CD4-positive, alpha-beta T cell treated with Interleukin-17A for 4 hours (primary cell): ENCODE measurements around the gene PLEKHH1.
"Not testable (repeated sequence)": the region's sequence is repeated elsewhere in the genome, so short reads cannot be mapped to it uniquely, and the experiment has no call there.

Source experiments
- DNase-seq: peaks from one replicate; pipeline ENCODE4 v3.0.0-alpha.2; 2020; ENCODE audit warnings: mixed read lengths

PLEKHH1 gene

GRCh38 chr14:67536087-67536486 lies 3.0 kb downstream of the PLEKHH1 start:
- DNase-seq, result no peak

- no peak for DNase-seq
Measured at GRCh38 chr14:67537736-67538135, 4.6 kb downstream of the PLEKHH1 start.

DNA sequence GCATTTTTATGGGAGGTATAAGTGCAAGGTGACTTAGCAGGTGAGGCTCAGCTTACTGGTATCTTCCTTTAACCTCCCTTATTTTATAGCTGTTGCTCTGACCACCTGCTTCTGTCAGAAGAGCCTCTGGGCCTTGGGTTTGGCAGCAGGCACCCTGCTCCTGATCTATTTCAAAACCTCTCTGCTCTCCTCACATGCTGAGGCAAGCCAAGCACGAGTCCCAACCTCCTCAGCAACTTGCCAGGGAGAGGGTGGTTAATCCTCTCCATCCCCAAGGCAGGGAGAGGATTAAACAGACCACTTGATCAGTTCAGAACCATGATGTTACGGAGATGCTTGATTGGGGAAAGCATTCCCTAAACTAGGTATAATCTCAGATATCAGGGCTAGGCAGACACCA lies 5.4 kb downstream of the PLEKHH1 start:
- DNase-seq, result no peak

GRCh38 chr14:67539116-67539515 lies 6.0 kb downstream of the PLEKHH1 start:
- no peak for DNase-seq

GRCh38 chr14:67541448-67542387 lies 8.6 kb downstream of the PLEKHH1 start:
- DNase-seq, result peak; percentile 35

DNA sequence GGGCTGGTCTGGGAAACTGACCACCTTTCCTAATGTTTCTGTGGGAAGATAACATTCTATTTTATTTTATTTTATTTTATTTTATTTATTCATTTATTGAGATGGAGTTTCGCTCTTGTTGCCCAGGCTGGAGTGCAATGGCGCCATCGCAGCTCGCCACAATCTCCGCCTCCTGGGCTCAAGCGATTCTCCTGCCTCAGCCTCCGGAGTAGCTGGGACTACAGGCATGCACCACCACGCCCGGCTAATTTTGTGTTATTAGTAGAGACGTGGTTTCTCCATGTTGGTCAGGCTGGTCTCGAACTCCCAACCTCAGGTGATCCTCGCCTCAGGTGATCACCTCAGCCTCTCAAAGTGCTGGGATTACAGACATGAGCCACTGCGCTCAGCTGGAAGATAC lies 9.5 kb downstream of the PLEKHH1 start:
- not testable (repeated sequence) for DNase-seq

GRCh38 chr14:67544590-67544989 lies 11.5 kb downstream of the PLEKHH1 start:
- no peak for DNase-seq

GRCh38 chr14:67547224-67547780 lies 14.2 kb downstream of the PLEKHH1 start:
- no peak for DNase-seq

DNA sequence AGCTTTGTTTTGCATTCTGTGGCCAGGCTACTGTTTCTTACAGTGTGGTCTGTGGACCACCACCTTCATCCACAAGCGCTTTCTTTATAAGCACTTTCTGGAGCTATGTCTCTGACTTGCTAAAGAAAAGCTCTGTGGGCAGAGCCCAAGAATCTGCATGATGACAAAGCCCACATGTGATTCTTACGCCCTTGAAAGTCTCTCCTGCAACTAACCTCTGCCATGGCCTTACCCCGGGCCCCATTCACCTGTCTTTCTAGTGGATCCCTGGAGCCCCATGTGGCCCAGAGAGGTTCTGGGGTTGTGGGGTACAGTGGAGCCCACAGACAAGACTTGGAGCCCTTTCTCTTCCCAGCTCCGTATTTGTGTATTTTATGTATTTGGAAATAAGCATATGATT lies 16.6 kb downstream of the PLEKHH1 start:
- no peak for DNase-seq

GRCh38 chr14:67551123-67551522 lies 18.0 kb downstream of the PLEKHH1 start:
- DNase-seq, result no peak

DNA sequence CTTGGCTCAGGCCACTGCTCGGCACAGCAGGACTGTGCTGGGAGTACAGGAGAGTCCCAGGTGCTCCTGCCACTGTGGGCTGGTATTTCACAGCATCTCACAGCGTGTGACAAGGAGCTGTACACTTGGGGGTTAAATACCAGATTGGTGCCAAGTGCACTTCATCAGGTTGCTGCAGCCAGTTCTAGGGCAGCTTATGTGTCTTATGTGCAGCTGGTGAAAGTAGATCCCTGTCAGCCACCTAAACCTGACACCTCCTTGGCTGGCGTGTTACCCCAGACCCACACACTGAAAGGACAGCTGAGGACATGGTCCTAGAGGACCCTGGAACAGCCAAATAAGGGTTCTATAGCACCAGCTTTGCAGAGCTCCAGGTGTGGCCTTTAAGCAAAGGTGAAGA lies 18.9 kb downstream of the PLEKHH1 start:
- no peak for DNase-seq

- no peak for DNase-seq
Measured at GRCh38 chr14:67553547-67553946, 20.5 kb downstream of the PLEKHH1 start.

DNA sequence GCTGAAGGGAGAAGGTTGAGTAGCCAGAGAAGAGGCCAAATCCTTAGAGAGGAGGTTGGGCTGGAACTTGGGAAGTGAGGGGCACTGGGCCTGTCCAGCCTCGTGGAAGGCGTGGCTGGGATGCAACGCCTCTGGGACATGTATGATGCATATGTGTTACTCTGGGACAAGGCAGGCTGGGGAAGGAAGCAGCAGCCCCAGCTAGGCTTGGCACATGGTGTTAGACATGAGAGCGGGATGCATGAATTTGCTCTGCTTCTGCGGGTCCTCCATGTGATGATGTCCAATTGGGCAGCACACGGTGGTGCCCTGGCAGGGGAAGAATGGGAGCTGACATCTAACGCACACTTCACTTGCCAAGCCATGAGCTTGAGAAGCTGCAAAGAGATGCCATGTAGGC lies 21.3 kb downstream of the PLEKHH1 start:
- DNase-seq, result no peak

DNA sequence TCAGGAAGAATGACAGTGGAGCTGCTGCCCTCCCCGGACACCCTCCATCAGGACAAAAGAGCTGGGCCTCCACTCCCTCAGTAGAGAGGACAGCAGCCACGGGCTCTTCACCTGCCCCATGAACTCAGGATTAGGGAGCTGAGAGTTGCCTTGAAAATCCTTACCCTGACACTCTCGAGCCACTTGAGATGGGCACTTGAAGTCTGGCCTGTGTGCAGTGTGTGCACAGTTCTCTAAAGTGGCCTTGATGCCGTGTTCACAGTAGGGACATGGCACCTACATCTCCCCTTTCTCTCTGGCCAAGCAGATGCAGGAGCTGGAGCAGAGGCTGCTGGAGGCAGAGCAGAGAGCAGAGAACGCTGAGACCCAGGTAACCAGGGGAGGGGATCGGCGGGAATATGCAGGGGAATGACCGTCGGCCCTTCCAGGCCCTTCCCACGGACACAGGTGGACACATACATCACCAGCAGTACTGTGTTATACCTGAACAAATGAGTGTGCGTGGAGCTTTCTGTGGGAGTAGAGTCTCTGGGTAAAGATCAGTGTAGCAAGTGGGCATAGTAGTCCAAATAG lies 22.5 kb downstream of the PLEKHH1 start:
- DNase-seq, result no peak

DNA sequence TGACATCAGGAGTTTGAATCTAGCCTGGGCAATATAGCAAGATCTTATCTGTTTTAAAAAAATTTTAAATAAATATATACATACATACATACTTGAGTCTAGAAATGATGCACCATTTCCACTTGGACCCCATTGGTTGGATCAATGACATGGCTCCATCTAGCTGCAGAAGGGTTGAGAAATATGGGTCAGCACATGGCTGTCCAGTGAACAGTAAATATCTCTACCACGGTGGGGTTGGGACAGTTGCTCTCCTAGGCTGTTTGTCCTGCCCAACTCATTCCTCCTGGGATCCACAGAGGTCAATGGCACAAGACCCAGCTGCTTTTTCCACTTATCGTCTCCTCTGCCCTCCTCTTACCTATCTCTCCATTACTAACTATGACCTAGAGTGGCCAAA lies 23.6 kb downstream of the PLEKHH1 start:
- no peak for DNase-seq

- DNase-seq, result no peak
Measured at GRCh38 chr14:67557118-67557517, 24.0 kb downstream of the PLEKHH1 start.

DNA sequence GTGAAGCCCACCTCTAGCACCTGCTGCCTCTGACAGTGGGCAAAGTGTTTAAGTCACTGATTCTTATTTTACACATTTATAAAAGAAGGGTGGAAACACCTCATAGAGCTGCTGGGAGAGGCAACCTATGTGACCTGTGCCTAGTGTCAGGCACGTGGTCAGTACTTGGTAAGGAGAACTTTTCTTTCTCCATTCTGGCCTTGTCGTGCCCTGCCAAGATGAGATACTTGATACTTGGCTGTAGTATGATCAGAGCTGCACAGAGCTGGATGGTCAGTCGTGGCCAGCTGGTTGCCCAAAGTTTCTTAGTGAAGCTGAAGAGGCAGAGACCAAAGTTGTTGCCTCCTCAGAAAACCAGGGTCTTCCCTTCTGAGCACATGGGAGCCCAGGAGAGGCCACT lies 24.6 kb downstream of the PLEKHH1 start:
- no peak for DNase-seq

DNA sequence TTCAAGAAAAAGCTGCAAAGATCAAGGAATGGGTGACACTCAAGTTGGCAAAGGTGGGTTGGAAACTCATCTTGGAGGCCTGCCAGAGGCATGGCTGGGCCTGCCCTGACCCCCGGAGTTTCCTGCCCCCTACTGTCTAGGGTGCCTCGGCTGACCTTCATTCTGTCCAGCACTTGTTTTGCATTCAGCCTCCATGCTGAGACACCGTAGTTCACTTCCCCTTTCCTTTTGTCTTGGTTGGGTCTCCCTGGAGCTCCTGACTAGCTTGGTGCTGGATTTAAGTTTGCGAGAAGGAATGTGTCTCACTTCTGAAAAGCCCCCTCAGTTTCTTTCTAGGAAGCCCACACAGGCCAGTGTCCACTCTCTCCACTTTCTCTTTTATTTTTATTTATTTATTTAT lies 26.5 kb downstream of the PLEKHH1 start:
- no peak for DNase-seq

- no peak for DNase-seq
Measured at GRCh38 chr14:67562025-67562775, 29.1 kb downstream of the PLEKHH1 start.

DNA sequence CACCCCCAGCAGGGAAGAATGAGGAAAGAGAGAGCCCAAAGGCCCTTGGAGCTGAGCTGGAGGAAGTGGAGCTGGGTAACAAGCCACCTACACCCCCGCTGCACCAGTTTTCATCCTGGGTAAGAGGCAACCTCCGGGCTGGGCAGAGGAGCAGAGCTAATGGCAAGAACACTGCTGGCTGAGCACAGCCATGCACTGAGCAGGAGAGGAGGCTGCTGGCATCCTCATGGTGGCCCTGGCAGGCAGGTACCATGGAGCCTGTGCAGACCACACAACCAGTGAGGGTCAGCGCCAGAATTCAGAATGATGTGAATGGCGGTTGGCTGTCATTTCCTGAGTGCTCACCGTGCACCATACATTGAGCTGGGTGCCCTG lies 29.7 kb downstream of the PLEKHH1 start:
- DNase-seq, result no peak

- no peak for DNase-seq
Measured at GRCh38 chr14:67564236-67564635, 31.1 kb downstream of the PLEKHH1 start.

DNA sequence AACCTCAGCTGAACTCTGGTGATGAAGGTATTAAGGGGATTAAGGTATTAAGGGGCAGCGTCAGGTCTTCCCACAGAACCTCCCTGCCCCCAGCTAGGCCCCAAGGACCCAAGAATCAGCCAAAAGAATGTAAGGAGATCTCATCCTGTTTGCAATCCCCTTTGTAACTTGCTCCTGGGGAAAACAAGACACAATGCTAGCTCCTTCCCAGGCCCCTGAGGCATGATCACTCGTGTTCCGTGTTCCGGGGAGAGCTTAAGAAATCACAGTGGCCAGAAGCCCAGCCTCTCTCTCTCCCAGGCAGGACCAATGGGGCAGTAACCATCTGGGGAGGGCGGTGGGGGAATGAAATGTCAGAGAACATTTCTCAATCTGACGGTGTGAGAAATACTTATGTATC lies 33.8 kb downstream of the PLEKHH1 start:
- DNase-seq, result no peak

GRCh38 chr14:67567654-67568053 lies 34.6 kb downstream of the PLEKHH1 start:
- DNase-seq, result no peak
